COLO829 (cell line): ENCODE measurements around the gene ANKRD44.
A peak's percentile ranks its signal among the peaks of the same experiment; 100 is the strongest.
"Not testable (repeated sequence)": the region's sequence is repeated elsewhere in the genome, so short reads cannot be mapped to it uniquely, and the experiment has no call there.

Experiments used
- DNase-seq: peaks from one replicate; pipeline ENCODE4 v3.0.0; 2012; ENCODE audit warnings: low spot score

ANKRD44 gene

GRCh38 chr2:197315371-197315770 lies 4.8 kb upstream of the ANKRD44 start:
- DNase-seq, result no peak

GRCh38 chr2:197312186-197312585 lies 1.6 kb upstream of the ANKRD44 start:
- DNase-seq, result peak; percentile 50

- DNase-seq, result no peak
Observed at GRCh38 chr2:197311421-197312033, 947 bp upstream of the ANKRD44 start.

DNA sequence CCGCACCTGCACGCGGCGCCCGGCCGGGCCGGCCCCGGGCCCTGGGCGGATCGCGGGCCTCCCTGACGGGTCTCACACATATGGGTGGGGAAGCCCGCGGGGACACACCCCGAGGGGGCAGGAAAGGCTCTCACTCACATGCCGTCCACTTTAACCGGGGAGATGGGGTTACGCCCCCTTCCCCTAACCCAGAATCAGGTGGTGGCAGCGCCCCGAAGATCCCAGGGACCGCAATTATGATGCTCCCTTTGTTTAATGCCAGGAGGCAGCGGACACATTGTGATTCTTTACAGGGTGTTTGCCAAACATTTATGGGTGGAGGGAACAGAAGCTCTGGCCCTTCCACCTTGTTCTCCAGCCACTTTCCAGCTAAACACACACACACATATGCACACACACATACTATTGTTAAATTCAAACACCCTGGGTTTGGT lies 424 bp upstream of the ANKRD44 start:
- no peak for DNase-seq

- DNase-seq, result no peak
Observed at GRCh38 chr2:197309691-197310231, 819 bp downstream of the ANKRD44 start.

- DNase-seq, result no peak
Observed at GRCh38 chr2:197308996-197309690, 1.4 kb downstream of the ANKRD44 start.

GRCh38 chr2:197308585-197308984 lies 2.0 kb downstream of the ANKRD44 start:
- DNase-seq, result no peak

GRCh38 chr2:197307933-197308521 lies 2.6 kb downstream of the ANKRD44 start:
- DNase-seq, result no peak

GRCh38 chr2:197307236-197307932 lies 3.2 kb downstream of the ANKRD44 start:
- no peak for DNase-seq

DNA sequence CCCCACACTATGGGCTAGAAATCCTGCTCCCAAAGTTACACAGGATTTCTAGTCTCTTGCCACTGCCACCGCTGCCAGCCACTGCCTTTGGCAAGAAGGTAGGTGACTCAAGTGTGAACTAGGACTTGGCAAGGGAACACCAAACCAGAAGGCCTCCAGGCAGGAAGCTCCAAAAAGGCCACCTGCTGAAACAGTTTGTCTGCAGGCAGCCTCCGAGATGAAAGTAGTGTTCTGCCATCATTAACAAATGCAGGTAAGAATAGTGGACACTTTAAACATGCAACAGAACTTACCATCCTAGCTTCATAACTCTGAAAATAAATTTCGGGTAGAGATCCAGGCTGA lies 3.9 kb downstream of the ANKRD44 start:
- DNase-seq, result no peak

DNA sequence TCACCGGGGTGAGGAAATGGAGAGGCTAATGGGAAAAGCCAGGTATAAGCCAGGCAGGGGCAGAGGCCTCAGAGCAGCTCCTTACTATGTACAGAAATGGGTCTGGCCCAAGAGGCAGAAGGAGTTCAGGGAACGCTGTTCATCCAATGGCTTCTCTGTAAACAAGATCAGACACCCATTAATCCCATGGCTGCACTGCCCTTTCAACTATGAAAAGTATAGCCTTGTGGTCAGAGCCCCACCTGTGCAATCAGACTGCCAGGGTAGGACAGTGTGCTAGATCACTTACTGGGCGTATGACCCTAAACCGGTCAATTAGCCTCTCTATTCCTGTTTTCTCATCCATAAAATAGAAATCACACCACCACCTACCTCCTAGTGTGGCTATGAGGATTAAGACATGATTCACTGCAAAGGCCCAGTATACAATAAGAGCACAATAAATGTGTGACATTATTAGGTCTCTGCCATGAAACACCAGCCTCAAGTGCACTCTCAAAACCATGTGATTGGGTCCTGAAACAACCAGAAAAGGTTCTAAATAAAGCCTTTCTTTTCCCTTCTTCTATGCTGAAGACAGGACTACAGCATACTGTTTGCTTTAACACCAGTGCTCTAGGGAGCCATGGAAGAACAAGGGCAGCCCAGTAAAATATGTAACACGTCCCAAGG lies 4.4 kb downstream of the ANKRD44 start:
- DNase-seq, result no peak

DNA sequence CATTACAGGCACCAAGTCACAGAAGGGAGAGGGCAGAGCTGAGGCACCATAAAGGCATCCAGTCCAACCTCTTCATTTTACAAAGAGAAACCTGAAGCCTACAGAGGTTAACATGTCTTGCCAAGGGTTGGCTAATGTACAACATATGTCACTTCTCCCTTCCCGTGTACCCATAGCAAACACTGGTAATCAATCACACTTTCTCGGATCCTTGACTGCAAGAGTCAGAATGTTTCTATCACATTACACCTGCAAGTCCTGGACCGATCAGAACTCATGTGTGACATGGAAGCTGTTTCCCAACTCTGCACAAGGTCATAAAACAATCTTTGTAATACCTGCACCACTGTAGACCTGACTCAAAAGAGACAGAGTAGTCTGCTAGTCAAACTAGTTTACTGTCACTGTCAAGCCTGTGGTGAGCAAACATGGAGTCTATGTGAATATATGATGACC lies 6.0 kb downstream of the ANKRD44 start:
- no peak for DNase-seq

DNA sequence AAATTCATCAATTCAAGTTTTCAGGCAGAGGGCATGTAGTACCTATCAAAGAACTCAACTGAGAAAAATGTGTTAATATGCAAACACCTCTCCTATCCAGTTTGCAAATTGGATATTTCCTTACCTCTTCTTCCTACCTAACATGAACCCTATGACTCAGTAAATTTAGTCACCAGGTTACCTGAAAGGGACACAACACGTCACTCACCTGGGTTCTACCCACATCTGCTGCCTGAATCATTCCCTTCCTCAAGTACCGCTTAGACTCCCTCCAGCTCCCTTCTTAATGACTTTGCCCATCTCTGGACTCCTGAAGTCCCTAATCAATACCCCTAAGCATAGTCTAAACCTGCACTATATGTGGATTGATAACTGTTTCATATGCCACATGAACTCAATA lies 10.4 kb downstream of the ANKRD44 start:
- DNase-seq, result no peak

DNA sequence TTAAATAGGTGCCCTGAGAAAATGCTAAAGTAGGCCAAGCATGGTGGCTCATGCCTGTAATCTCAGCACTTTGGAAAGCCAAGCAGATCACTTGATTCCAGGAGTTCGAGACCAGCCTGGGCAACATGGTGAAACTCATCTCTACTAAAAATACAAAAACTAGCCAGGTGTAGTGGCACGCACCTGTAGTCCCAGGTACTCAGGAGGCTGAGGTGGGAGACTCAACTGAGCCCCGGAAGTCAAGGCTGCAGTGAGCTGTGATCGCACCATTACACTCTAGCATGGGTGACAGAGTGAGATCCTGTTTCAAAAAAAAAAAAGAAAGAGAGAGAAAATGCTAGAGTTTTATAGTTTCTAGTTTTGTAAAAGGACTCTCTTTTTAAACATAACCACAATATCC lies 12.0 kb downstream of the ANKRD44 start:
- no peak for DNase-seq

- no peak for DNase-seq
Observed at GRCh38 chr2:197297772-197298318, 12.7 kb downstream of the ANKRD44 start.

GRCh38 chr2:197297266-197297665 lies 13.3 kb downstream of the ANKRD44 start:
- no peak for DNase-seq

DNA sequence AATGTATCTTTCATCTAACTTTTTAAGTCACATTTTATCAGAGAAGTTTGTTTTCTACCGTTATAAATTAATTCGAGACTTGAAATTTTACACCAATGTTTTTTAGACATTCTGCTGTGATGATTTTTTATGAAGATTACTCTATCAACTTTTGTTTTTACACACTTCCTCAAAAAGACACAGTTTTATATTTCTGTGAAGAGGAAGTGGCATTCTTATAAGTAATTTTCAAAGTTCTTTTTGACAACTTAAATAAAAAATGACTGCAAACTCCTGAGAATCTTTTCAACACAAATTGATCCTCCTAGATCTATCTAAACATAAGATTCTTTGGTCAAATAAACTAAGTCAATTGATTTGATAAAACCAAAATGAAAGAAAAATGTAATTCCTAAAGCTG lies 13.7 kb downstream of the ANKRD44 start:
- DNase-seq, result no peak

DNA sequence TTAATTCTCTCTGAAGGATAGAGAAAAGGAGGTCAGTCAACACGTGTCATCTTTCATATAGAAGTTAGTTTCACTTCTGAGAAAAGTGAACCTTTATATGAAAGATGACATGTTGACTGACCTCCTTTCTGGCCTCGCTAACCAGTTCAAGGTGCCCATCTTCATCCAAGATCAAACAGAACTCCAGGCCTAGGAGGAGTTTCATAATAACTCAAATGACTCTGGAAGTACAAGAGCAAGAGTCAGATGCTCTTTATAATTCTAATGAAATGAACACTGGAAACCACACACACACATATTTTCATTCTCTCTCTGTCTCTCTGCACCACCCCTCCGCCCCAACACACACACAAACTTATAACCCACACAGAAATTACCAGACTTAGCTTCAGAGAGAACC lies 16.3 kb downstream of the ANKRD44 start:
- DNase-seq, result no peak

DNA sequence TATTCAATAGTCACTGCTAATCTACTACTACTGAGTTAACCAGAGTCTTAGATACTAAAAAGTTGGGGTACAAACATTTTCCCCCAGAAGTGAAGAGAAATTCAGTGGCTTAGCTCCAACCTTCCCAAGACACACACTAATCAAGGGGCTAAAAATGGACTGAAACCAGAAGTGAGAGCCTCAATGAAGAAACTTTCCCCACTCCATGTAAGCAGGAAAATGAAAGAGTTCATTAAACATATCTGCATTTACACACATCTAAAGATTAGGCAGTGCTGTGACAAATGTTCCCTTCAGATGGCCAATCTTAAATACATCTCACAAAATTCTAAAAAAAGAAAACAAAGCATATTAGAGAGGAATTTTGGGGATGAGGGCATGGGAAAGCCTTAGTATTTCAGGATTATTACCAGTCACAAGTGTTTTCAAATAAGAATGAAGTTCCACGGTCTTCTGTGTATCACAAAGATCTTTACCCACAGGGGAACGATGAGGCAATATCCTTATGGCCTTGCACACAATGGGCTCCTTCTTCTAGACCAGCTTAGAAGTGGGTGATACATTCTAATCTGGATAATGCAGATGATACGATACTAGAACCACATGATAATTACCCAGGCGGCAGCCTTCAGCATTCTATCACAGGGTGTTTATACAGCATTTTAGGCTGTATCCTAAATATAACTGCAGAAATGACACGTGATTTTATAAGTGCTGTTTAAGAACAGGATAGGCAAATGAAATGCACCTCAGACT lies 17.1 kb downstream of the ANKRD44 start:
- peak; percentile 90 for DNase-seq

DNA sequence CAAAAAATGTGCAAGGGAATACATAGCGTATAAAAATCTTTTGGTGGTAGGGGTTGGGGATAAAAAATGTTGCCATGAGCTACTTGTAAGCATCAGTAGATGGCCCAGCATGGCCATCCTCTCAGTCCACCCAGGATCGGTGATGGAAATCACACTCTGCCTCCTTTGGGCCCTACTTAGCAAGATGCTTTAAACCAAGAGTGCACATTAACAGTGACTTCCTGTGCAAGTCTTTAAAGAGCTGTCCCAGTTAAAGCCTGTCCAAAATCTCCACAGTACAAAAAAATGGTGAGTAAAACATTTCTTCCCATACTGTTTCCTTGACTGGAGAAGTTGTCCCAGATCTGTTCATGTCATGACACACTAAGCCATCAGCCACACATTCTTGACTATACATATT lies 18.0 kb downstream of the ANKRD44 start:
- DNase-seq, result no peak

- not testable (repeated sequence) for DNase-seq
Observed at GRCh38 chr2:197287596-197287932, 23.0 kb downstream of the ANKRD44 start.
